Epidermal melanocyte (primary cell): ENCODE results near the gene RCN2.

ENCODE experiments used
- DNase-seq: peaks from one replicate; pipeline ENCODE4 v3.0.0; 2011; ENCODE audit warnings: low spot score; ENCODE audit not compliant: insufficient read length

Gene RCN2

GRCh38 chr15:76973906-76974305 lies 42.4 kb downstream of the RCN2 start:
- DNase-seq: no peak

GRCh38 chr15:76974456-76975036 lies 43.0 kb downstream of the RCN2 start:
- no peak for DNase-seq

GRCh38 chr15:76976141-76976540 lies 44.6 kb downstream of the RCN2 start:
- DNase-seq: no peak

GRCh38 chr15:76976572-76977270 lies 45.2 kb downstream of the RCN2 start:
- no peak for DNase-seq

GRCh38 chr15:76978522-76979330 lies 47.2 kb downstream of the RCN2 start:
- no peak for DNase-seq

- DNase-seq: no peak
Measured at GRCh38 chr15:76979331-76979925, 47.9 kb downstream of the RCN2 start.

- no peak for DNase-seq
Measured at GRCh38 chr15:76979996-76980520, 48.5 kb downstream of the RCN2 start.

GRCh38 chr15:76982356-76982755 lies 50.8 kb downstream of the RCN2 start:
- DNase-seq: no peak

- DNase-seq: no peak
Measured at GRCh38 chr15:76982756-76983155, 51.2 kb downstream of the RCN2 start.

- no peak for DNase-seq
Measured at GRCh38 chr15:76983590-76984375, 52.2 kb downstream of the RCN2 start.

- DNase-seq: no peak
Measured at GRCh38 chr15:76986743-76987142, 55.2 kb downstream of the RCN2 start.

GRCh38 chr15:76987276-76987675 lies 55.7 kb downstream of the RCN2 start:
- no peak for DNase-seq

- DNase-seq: no peak
Measured at GRCh38 chr15:76987896-76988860, 56.6 kb downstream of the RCN2 start.

- DNase-seq: no peak
Measured at GRCh38 chr15:76988867-76989780, 57.6 kb downstream of the RCN2 start.

- DNase-seq: no peak
Measured at GRCh38 chr15:76991048-76991447, 59.5 kb downstream of the RCN2 start.

GRCh38 chr15:76991741-76992645 lies 60.4 kb downstream of the RCN2 start:
- DNase-seq: no peak

GRCh38 chr15:76993114-76993725 lies 61.7 kb downstream of the RCN2 start:
- no peak for DNase-seq
